ENCODE data around the gene TTL. TPM values are rescaled to one million over a fixed set of nuclear protein-coding genes. Genes with fewer than 3 reads are reported as not detected.
"Not testable (repeated sequence)": the region's sequence is repeated elsewhere in the genome, so short reads cannot be mapped to it uniquely, and the experiment has no call there.

TTL gene
- total RNA-seq (10 to 100 TPM; 33.6 to 46.6 TPM), polyA plus RNA-seq (10 to 100 TPM in 1 of 2 donors, 1 to 10 TPM in 1; 9.8 to 13.1 TPM)
- long read RNA-seq, donor 1, full-length matches to known transcripts, result 1 of 7 reads
- long read RNA-seq, donor 1, partial matches to known transcripts, result 0 of 7 reads
- long read RNA-seq, donor 1, other reads (novel, unspliced or antisense), result 6 of 7 reads
- long read RNA-seq, donor 2, full-length matches to known transcripts, result 9 of 17 reads
- long read RNA-seq, donor 2, partial matches to known transcripts, result 6 of 17 reads
- long read RNA-seq, donor 2, other reads (novel, unspliced or antisense), result 2 of 17 reads

DNA sequence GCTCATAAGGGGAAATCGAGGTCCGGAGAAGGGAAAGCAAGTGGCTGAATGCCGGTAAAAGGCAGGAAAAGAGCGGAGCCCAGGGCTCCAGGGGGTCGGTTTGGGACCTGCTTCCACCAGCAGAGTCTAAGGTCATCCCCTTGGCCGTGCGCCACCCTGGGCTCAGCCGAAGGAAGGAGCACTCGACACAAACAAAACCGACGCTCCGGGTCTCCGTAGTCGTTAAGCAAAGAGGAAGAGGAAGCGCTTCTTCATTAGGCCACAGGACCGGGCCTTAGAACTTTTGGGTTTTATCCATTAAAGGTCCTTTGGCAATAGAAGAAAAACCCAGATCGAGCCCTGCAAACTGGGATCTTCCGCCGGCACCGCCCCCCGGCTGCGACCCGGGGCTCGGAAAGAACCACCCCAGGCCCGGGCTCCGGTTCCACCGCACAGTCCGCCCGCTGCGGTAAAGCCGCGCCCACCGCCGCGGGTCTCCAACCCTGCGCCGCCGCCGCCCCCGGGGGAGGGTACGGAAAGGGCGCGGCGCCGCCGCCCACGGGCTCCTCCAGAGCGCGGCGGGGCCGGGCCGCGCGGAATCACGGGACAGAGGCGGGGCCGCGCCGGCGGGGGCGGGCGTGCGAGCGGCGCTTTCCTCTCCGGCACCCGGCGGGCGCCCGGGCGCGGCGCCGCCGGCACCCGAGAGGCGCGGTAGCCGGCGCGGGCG is at the start of gene TTL:
Gene TTL (plus strand): TSS at position 629 of the 706 bp plus-strand sequence. CDS start 189 bp downstream, outside the sequence.
- Histone ChIP-seq H3K27me3 (ENCODE audit: control insufficient read depth in 1 of 2, insufficient read depth in 2 of 2, low read length in 1 of 2) (no peaks in the 10 kb centered on the region), H3K4me1 (ENCODE audit: control insufficient read depth in 1 of 2, insufficient read depth in 2 of 2, low read length in 2 of 2) (no peaks in the 10 kb centered on the region), H3K36me3 (ENCODE audit: control insufficient read depth in 1 of 2, insufficient read depth in 2 of 2, low read length in 1 of 2) (no peaks in the 10 kb centered on the region), H3K9me3 (ENCODE audit: control insufficient read depth, low read length) (no peaks in the 10 kb centered on the region), H3K27ac (ENCODE audit: low read depth in 1 of 2, low read length in 2 of 2) (peak within 1 kb of the TSS; percentile 8 to 89), H3K4me3 (ENCODE audit: low read length in 2 of 2) (peak within 1 kb of the TSS; percentile 92 to 95)
- DNase-seq, result peak; percentile 82 to 94
- intact Hi-C loops (cut with DNase I), result loop anchor here (2.0 to 10.0 kb wide), 4 partner anchors 59 to 103 kb away; partner anchors contain the start of genes CHCHD5 (in 2 of the 2) and POLR1B (in 1 of the 2)
- WGBS, 2 donors, result 0 to 1% methylated on average over 66 to 82 of the region's 82 CpGs
- ATAC-seq (ENCODE audit: low FRiP score), result peak; percentile 93

DNA sequence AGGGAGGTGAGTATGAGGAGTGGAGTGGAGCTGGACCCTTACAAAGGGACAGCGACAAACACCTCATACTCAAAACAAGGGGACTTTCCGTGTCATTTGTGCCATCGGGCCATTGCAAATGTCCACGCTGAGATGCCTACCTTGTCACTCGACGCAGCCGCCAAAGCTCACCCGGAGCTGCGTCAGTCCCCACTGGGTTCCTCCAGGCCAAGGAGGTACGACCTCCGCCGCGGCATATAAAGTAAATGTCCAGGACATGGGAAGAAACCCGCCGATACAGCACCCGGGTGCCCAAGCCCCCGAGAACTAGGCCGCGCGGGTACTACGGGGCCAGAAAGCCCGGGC is 49.6 kb upstream of the TTL start:
- H3K27me3 ChIP-seq (ENCODE audit: control insufficient read depth in 1 of 2, insufficient read depth in 2 of 2, low read length in 1 of 2); H3K4me1 ChIP-seq (ENCODE audit: control insufficient read depth in 1 of 2, insufficient read depth in 2 of 2, low read length in 2 of 2); ATAC-seq (ENCODE audit: low FRiP score); H3K9me3 ChIP-seq (ENCODE audit: control insufficient read depth, low read length); DNase-seq; H3K4me3 ChIP-seq (ENCODE audit: low read length in 2 of 2); H3K27ac ChIP-seq (ENCODE audit: low read depth in 1 of 2, low read length in 2 of 2); H3K36me3 ChIP-seq (ENCODE audit: control insufficient read depth in 1 of 2, insufficient read depth in 2 of 2, low read length in 1 of 2): not testable (repeated sequence)
- WGBS, 2 donors, result 42 to 99% methylated on average over 16 to 22 of the region's 22 CpGs
- intact Hi-C loops (cut with DNase I), result loop anchor here in 1 of 2 donors (5.0 kb wide), 2 partner anchors 155 to 310 kb away; partner anchors contain the start of gene ZC3H6

DNA sequence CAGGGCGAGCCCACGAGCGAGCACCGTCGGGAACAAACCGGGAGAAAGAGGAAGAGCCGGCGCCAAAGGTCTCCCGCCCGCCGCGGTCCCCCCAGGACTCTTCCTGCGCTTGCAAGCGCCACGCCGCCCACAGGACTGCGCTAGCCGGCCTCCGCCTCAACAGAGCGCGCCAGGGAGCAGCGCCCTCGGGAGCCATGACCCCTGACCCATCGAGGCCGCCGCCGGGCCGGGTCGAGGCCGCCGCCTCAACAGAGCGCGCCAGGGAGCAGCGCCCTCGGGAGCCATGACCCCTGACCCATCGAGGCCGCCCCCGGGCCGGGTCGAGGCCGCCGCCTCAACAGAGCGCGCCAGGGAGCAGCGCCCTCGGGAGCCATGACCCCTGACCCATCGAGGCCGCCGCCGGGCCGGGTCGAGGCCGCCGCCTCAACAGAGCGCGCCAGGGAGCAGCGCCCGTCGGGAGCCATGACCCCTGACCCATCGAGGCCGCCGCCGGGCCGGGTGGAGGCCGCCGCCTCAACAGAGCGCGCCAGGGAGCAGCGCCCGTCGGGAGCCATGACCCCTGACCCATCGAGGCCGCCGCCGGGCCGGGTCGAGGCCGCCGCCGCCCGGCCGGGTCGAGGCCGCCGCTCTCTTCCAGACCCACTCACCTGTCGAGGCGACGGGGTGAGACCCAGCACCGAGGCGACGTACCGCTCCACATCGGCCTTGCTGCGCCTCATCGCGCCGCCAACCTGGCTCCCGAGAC is 49.0 kb upstream of the TTL start:
- not testable (repeated sequence) for H3K36me3 ChIP-seq (ENCODE audit: control insufficient read depth in 1 of 2, insufficient read depth in 2 of 2, low read length in 1 of 2); H3K27me3 ChIP-seq (ENCODE audit: control insufficient read depth in 1 of 2, insufficient read depth in 2 of 2, low read length in 1 of 2); H3K4me1 ChIP-seq (ENCODE audit: control insufficient read depth in 1 of 2, insufficient read depth in 2 of 2, low read length in 2 of 2); H3K9me3 ChIP-seq (ENCODE audit: control insufficient read depth, low read length)
- peak overlapping the region in 1 of 2 donors; percentile 36 for H3K4me3 ChIP-seq (ENCODE audit: low read length in 2 of 2)
- peak; percentile 75 to 85 for DNase-seq
- H3K27ac ChIP-seq (ENCODE audit: low read depth in 1 of 2, low read length in 2 of 2), result peak overlapping the region in 1 of 2 donors; percentile 28
- peak; percentile 55 for ATAC-seq (ENCODE audit: low FRiP score)
- intact Hi-C loops (cut with DNase I), result loop anchor here in 1 of 2 donors (5.0 kb wide), 2 partner anchors 156 to 311 kb away; partner anchors contain the start of gene ZC3H6
- WGBS, 2 donors, result 39 to 56% methylated on average over 82 to 97 of the region's 98 CpGs

GRCh38 chr2:112433480-112433879 is 48.5 kb upstream of the TTL start, which contains the start of gene RGPD8:
Gene RGPD8 (minus strand): TSS chr2:112433645. CDS start chr2:112433453, 192 bp downstream.
- not testable (repeated sequence) for H3K9me3 ChIP-seq (ENCODE audit: control insufficient read depth, low read length); H3K36me3 ChIP-seq (ENCODE audit: control insufficient read depth in 1 of 2, insufficient read depth in 2 of 2, low read length in 1 of 2); H3K27me3 ChIP-seq (ENCODE audit: control insufficient read depth in 1 of 2, insufficient read depth in 2 of 2, low read length in 1 of 2); H3K4me1 ChIP-seq (ENCODE audit: control insufficient read depth in 1 of 2, insufficient read depth in 2 of 2, low read length in 2 of 2)
- intact Hi-C loops (cut with DNase I), result loop anchor here in 1 of 2 donors (5.0 kb wide), 2 partner anchors 156 to 311 kb away; partner anchors contain the start of gene ZC3H6
- DNase-seq (peak; percentile 93 to 96), ATAC-seq (ENCODE audit: low FRiP score) (peak; percentile 99)
- Histone ChIP-seq H3K4me3 (ENCODE audit: low read length in 2 of 2) (peak within 1 kb of the TSS in 1 of 2 donors; percentile 36), H3K27ac (ENCODE audit: low read depth in 1 of 2, low read length in 2 of 2) (peak within 1 kb of the TSS in 1 of 2 donors; percentile 28)
- 0 to 1% methylated on average over 12 to 17 of the region's 26 CpGs for WGBS, 2 donors

DNA sequence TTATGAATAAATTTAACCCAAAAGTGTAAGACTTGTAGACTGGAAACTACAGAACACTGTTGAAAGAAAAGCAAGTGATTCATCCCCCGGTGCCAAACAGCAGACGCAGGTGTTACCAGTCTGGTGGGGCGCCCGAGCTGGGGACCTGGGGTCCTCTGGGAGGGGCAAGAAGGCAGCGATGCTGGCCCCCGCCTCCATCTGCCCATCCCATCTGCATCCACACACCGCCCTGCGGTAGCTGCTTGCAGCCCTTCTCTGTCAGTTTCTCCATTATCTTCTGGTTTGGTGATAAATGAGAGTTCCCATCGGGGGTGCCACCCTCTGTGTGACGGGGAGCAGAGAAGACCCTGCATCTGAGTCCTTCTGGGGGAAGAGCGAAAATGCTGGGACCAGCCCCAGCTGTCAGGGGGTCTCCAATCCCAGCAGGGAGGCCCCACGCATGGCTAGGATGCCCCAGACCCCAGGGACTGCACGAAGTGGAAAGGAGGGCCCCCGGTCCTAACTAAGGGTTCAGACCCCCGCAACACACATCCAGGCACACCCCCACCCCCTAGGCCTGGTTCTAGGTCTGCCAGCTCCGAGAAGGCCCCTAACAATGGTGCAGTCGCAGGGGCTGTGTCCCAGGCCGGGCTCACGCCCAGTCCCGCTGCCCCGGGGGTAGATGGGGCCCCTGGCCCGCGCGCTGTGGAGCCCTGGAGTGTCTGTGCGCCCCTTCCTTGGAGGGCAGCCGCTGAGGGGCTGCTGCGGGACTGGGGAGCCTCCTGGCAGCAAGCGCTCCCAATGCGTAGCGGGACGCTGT is 47.8 kb upstream of the TTL start:
- H3K4me3 ChIP-seq (ENCODE audit: low read length in 2 of 2), result no peak overlapping the region
- H3K4me1 ChIP-seq (ENCODE audit: control insufficient read depth in 1 of 2, insufficient read depth in 2 of 2, low read length in 2 of 2), result no peaks in the 10 kb centered on the region
- intact Hi-C loops (cut with DNase I), result loop anchor here in 1 of 2 donors (5.0 kb wide), 2 partner anchors 157 to 312 kb away; partner anchors contain the start of gene ZC3H6
- no peaks in the 10 kb centered on the region for H3K9me3 ChIP-seq (ENCODE audit: control insufficient read depth, low read length)
- DNase-seq (peak in 1 of 2 donors; percentile 65), ATAC-seq (ENCODE audit: low FRiP score) (no peak)
- no peaks in the 10 kb centered on the region for H3K27me3 ChIP-seq (ENCODE audit: control insufficient read depth in 1 of 2, insufficient read depth in 2 of 2, low read length in 1 of 2)
- WGBS, 2 donors, result 75 to 80% methylated on average over 31 of the region's 31 CpGs
- H3K27ac ChIP-seq (ENCODE audit: low read depth in 1 of 2, low read length in 2 of 2), result no peak overlapping the region
- no peaks in the 10 kb centered on the region for H3K36me3 ChIP-seq (ENCODE audit: control insufficient read depth in 1 of 2, insufficient read depth in 2 of 2, low read length in 1 of 2)

GRCh38 chr2:112434890-112435715 is 46.9 kb upstream of the TTL start:
- peak in 1 of 2 donors; percentile 72 for DNase-seq
- intact Hi-C loops (cut with DNase I), result loop anchor here in 1 of 2 donors (5.0 kb wide), 2 partner anchors 158 to 313 kb away; partner anchors contain the start of gene ZC3H6
- ATAC-seq (ENCODE audit: low FRiP score); H3K27ac ChIP-seq (ENCODE audit: low read depth in 1 of 2, low read length in 2 of 2); H3K27me3 ChIP-seq (ENCODE audit: control insufficient read depth in 1 of 2, insufficient read depth in 2 of 2, low read length in 1 of 2); H3K4me3 ChIP-seq (ENCODE audit: low read length in 2 of 2); H3K36me3 ChIP-seq (ENCODE audit: control insufficient read depth in 1 of 2, insufficient read depth in 2 of 2, low read length in 1 of 2); H3K9me3 ChIP-seq (ENCODE audit: control insufficient read depth, low read length); H3K4me1 ChIP-seq (ENCODE audit: control insufficient read depth in 1 of 2, insufficient read depth in 2 of 2, low read length in 2 of 2): not testable (repeated sequence)
- WGBS, 2 donors, result 73 to 75% methylated on average over 32 to 33 of the region's 33 CpGs

DNA sequence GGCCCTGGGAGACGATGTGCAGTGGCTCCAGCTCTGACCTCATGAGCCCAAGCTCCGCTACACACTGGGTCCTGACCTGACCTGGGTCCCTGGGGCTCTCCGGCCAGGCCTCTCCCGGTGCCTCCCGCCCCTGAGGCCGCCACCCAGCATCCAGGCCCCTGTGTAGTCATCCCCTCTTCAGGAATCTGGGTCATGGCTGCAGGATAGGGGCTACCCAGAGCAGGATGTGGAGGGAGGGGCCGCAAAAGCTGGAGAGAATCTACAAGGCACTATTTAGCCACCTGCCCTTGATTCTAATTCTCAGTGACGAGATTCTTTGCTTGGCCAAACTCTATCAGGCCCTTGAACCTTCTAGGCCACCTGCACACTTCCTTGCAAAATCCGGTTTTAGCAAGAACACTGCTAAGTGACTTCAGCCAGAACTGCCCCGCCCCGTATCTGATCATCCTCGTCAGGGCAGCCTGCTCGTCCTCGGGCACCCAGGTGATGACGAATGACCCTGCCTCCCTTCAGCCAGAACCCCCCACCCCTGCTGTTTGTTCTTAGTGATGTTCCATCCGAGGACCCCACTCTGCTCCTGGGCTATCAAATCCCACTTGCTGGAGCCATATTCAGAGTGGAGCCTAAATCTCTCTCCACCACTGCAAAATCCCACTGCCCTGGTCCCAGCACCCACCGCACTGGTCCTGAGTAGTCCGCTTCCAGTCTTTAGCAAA is 46.1 kb upstream of the TTL start:
- 91 to 93% methylated on average over 17 to 18 of the region's 18 CpGs for WGBS, 2 donors
- H3K9me3 ChIP-seq (ENCODE audit: control insufficient read depth, low read length); DNase-seq; intact Hi-C loops (cut with DNase I); ATAC-seq (ENCODE audit: low FRiP score); H3K4me3 ChIP-seq (ENCODE audit: low read length in 2 of 2); H3K36me3 ChIP-seq (ENCODE audit: control insufficient read depth in 1 of 2, insufficient read depth in 2 of 2, low read length in 1 of 2); H3K27ac ChIP-seq (ENCODE audit: low read depth in 1 of 2, low read length in 2 of 2); H3K27me3 ChIP-seq (ENCODE audit: control insufficient read depth in 1 of 2, insufficient read depth in 2 of 2, low read length in 1 of 2); H3K4me1 ChIP-seq (ENCODE audit: control insufficient read depth in 1 of 2, insufficient read depth in 2 of 2, low read length in 2 of 2): not testable (repeated sequence)

Data from aorta (tissue), 5 donors.